ENCODE measurements around the gene PTH.

PTH gene

DNA sequence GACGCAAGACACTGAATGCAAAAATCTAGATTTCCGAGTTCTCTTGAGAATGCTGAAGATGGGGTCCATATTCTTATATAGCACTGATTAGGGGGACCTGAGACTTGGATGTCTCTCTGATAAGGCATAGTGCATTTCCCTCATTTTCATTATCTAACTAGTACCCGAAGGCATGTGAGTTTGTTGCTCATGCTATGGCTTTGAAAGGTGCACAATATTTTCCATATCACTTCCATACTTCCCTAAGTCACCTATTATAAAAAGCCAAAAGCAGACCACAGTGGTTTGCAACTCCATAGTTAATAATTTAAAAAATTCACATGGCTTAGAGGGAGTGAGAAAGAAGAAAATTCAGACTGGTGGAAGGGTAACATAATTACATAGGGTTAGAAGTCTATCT is 34.5 kb downstream of the PTH start:
- Histone ChIP-seq H3K4me3 (no peak overlapping the region), H3K4me1 (peaks cover 24% of the 10 kb centered on the region), H3K9me3 (0 out of 2 replicates have a peak, but pooled peaks cover 3% of the 10 kb centered on the region), H4K20me1 (peaks cover 18% of the 10 kb centered on the region), H3K27me3 (no peaks in the 10 kb centered on the region), H3K27ac (no peak overlapping the region), H3K4me2 (peak overlapping the region; percentile 76), H3K36me3 (peaks cover 11% of the 10 kb centered on the region; the same call in 1 of the 2 replicates), H3K9ac (no peak overlapping the region)
- no peak for TF ChIP-seq Cebpa-rat (IDR thresholded peaks at IDR 0.05)

DNA sequence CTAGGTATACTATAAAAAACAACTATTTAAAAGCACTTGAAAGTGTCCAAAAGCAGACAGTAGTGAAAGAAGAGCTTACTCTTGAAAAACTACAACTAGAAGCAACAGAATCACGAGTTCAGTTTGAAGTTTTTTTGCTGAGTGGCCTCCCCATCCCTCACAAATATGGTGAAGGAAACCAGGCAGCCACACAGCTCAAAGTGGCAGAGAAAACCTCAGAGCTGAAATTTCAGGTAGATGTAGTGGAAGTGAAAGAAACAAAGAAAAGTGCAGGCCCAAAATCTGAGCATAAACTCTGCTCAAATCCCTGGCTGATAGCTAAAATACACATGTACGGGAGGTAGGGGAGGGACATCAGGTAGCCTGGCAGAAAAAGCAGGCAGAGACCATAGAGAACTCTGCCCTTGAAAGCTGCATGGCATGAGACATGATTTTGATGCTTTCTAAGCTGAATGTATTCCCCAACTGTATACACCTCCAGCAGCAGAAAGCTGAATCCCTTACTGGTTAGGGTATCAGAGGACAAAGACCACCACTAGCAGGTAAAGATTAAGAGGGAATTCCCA is 44.9 kb downstream of the PTH start:
- peaks cover 19% of the 10 kb centered on the region for H4K20me1 ChIP-seq
- no peaks in the 10 kb centered on the region for H3K27me3 ChIP-seq
- H3K27ac ChIP-seq: no peak overlapping the region
- no peak overlapping the region for H3K4me3 ChIP-seq
- peaks cover 33% of the 10 kb centered on the region for H3K9me3 ChIP-seq
- H3K36me3 ChIP-seq: peaks cover 10% of the 10 kb centered on the region; the same call in 1 of the 2 replicates
- H3K4me1 ChIP-seq: no peaks in the 10 kb centered on the region; the same call in 1 of the 2 replicates
- no peak overlapping the region for H3K9ac ChIP-seq
- H3K4me2 ChIP-seq: no peak overlapping the region
- no peak for TF ChIP-seq Cebpa-rat (IDR thresholded peaks at IDR 0.05)

GRCh38 chr11:13449522-13449921 is 46.3 kb downstream of the PTH start:
- peaks cover 32% of the 10 kb centered on the region for H4K20me1 ChIP-seq
- H3K27ac ChIP-seq: no peak overlapping the region
- no peak overlapping the region for H3K4me3 ChIP-seq
- H3K9ac ChIP-seq: no peak overlapping the region
- H3K36me3 ChIP-seq: peaks cover 10% of the 10 kb centered on the region; the same call in 1 of the 2 replicates
- TF ChIP-seq Cebpa-rat (IDR thresholded peaks at IDR 0.05): no peak
- no peak overlapping the region for H3K4me2 ChIP-seq
- H3K27me3 ChIP-seq: no peaks in the 10 kb centered on the region
- H3K9me3 ChIP-seq: peaks cover 33% of the 10 kb centered on the region
- no peaks in the 10 kb centered on the region; the same call in 1 of the 2 replicates for H3K4me1 ChIP-seq

DNA sequence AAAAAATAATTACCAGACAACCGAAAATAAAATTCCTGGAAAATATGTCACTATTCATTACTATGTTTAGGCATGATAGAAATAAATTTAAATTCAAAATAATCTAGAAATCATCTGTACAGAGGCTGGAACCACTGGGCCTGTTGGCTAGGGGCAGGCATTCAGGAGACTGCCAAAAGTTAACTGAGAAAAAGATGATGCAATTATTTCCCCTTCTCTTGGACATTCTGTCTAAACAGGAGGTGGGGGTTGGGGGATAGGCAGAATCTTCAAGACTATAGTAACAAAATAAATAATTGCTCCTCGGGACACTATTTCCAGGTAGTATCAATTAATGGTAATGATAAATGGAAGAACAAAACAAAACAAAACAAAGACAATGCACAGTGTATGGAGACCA is 46.9 kb downstream of the PTH start:
- peaks cover 9% of the 10 kb centered on the region; the same call in 1 of the 2 replicates for H3K36me3 ChIP-seq
- no peaks in the 10 kb centered on the region for H3K27me3 ChIP-seq
- peaks cover 32% of the 10 kb centered on the region for H3K9me3 ChIP-seq
- peaks cover 32% of the 10 kb centered on the region for H4K20me1 ChIP-seq
- H3K27ac ChIP-seq: no peak overlapping the region
- no peak overlapping the region for H3K9ac ChIP-seq
- no peak overlapping the region for H3K4me3 ChIP-seq
- TF ChIP-seq Cebpa-rat (IDR thresholded peaks at IDR 0.05): no peak
- no peak overlapping the region for H3K4me2 ChIP-seq
- no peaks in the 10 kb centered on the region; the same call in 1 of the 2 replicates for H3K4me1 ChIP-seq

DNA sequence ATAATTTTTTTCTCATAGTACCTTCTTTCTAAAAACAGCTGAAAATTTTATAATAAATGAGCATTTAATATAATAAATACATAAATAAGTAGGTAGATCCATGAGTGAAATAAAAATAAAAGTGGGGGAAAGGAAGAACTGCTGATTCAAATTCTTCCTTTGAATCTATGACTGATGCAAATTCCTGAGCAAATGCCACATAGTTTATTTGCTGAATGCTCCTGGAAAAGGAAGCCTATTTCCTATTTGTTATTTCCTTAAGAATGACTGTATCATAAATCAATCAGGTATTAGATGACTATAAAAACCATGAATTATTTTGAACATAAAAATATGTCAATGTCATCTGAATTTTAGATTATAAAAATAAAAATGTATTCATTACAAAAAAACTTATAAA is 49.4 kb downstream of the PTH start:
- Histone ChIP-seq H3K27me3 (no peaks in the 10 kb centered on the region), H3K9me3 (peaks cover 21% of the 10 kb centered on the region), H3K4me1 (no peaks in the 10 kb centered on the region; the same call in 1 of the 2 replicates), H3K9ac (no peak overlapping the region), H3K27ac (no peak overlapping the region), H3K36me3 (0 out of 2 replicates have a peak, but pooled peaks cover 5% of the 10 kb centered on the region), H3K4me3 (no peak overlapping the region), H3K4me2 (no peak overlapping the region), H4K20me1 (peaks cover 40% of the 10 kb centered on the region)
- TF ChIP-seq Cebpa-rat (IDR thresholded peaks at IDR 0.05): no peak

DNA sequence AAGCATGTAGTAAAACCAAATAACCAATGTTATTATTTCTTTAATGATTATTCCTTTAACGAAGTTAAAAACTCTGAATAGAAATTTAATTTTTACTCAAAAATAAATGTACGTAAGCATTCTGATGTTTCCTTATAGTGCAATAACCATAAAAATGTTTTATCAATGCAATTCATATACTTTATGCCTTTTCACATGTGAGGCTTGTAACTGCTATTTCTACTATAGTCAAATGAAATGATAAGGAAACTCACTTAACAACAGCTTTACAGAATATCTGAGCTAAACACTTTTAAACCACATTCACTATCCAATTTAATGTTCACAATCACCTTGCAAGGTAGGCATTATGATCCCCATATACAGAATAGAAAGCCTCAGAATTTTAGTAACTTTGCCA is 50.2 kb downstream of the PTH start:
- no peaks in the 10 kb centered on the region; the same call in 1 of the 2 replicates for H3K4me1 ChIP-seq
- H3K27ac ChIP-seq: no peak overlapping the region
- H3K4me3 ChIP-seq: no peak overlapping the region
- H3K9me3 ChIP-seq: peaks cover 13% of the 10 kb centered on the region
- no peak overlapping the region for H3K4me2 ChIP-seq
- no peak overlapping the region for H3K9ac ChIP-seq
- H3K36me3 ChIP-seq: 0 out of 2 replicates have a peak, but pooled peaks cover 5% of the 10 kb centered on the region
- no peaks in the 10 kb centered on the region for H3K27me3 ChIP-seq
- H4K20me1 ChIP-seq: peaks cover 41% of the 10 kb centered on the region
- TF ChIP-seq Cebpa-rat (IDR thresholded peaks at IDR 0.05): no peak
